Ramos (cell line): ENCODE results near the gene FAM98B.

Source experiments
- in situ Hi-C: fragments of 300-500 bp; cut with MboI; formaldehyde crosslinking; loops from one replicate; pipeline ENCODE4 v1.14.3; 2022; ENCODE audit warnings: low sequenced_read_pairs; ENCODE audit not compliant: unreplicated experiment

The FAM98B gene

GRCh38 chr15:38460543-38460942 lies 6.6 kb downstream of the FAM98B start:
- in situ Hi-C loops, result no loop called here

GRCh38 chr15:38461066-38461833 lies 7.3 kb downstream of the FAM98B start:
- in situ Hi-C loops, result no loop called here

GRCh38 chr15:38463893-38464292 lies 10.0 kb downstream of the FAM98B start:
- in situ Hi-C loops, result no loop called here

GRCh38 chr15:38464675-38465074 lies 10.7 kb downstream of the FAM98B start:
- in situ Hi-C loops, result no loop called here

GRCh38 chr15:38470816-38471215 lies 16.9 kb downstream of the FAM98B start:
- in situ Hi-C loops, result loop anchor here (10.0 kb wide), 1 partner anchor 224 kb away; no protein-coding TSS in a partner anchor

GRCh38 chr15:38471974-38472373 lies 18.0 kb downstream of the FAM98B start:
- in situ Hi-C loops, result loop anchor here (10.0 kb wide), 1 partner anchor 223 kb away; no protein-coding TSS in a partner anchor

- in situ Hi-C loops, result loop anchor here (10.0 kb wide), 1 partner anchor 221 kb away; no protein-coding TSS in a partner anchor
Observed at GRCh38 chr15:38474155-38474757, 20.3 kb downstream of the FAM98B start.

- in situ Hi-C loops, result loop anchor here (10.0 kb wide), 1 partner anchor 219 kb away; no protein-coding TSS in a partner anchor
Observed at GRCh38 chr15:38475361-38475760, 21.4 kb downstream of the FAM98B start.

GRCh38 chr15:38476120-38476519 lies 22.2 kb downstream of the FAM98B start:
- in situ Hi-C loops, result loop anchor here (10.0 kb wide), 1 partner anchor 219 kb away; no protein-coding TSS in a partner anchor

- in situ Hi-C loops, result loop anchor here (10.0 kb wide), 1 partner anchor 217 kb away; no protein-coding TSS in a partner anchor
Observed at GRCh38 chr15:38477637-38478036, 23.7 kb downstream of the FAM98B start.

GRCh38 chr15:38479266-38479665 lies 25.3 kb downstream of the FAM98B start:
- in situ Hi-C loops, result loop anchor here (10.0 kb wide), 1 partner anchor 216 kb away; no protein-coding TSS in a partner anchor

GRCh38 chr15:38479756-38480155 lies 25.8 kb downstream of the FAM98B start:
- in situ Hi-C loops, result loop anchor here (10.0 kb wide), 1 partner anchor 215 kb away; no protein-coding TSS in a partner anchor

GRCh38 chr15:38481113-38481512 lies 27.2 kb downstream of the FAM98B start:
- in situ Hi-C loops, result no loop called here

- in situ Hi-C loops, result no loop called here
Observed at GRCh38 chr15:38481761-38482160, 27.8 kb downstream of the FAM98B start.

- in situ Hi-C loops, result no loop called here
Observed at GRCh38 chr15:38482572-38482971, 28.6 kb downstream of the FAM98B start.

- in situ Hi-C loops, result no loop called here
Observed at GRCh38 chr15:38486936-38487335, 33.0 kb downstream of the FAM98B start.

- in situ Hi-C loops, result no loop called here
Observed at GRCh38 chr15:38487378-38487777, 33.5 kb downstream of the FAM98B start.

GRCh38 chr15:38490242-38490922 lies 36.5 kb downstream of the FAM98B start:
- in situ Hi-C loops, result no loop called here

GRCh38 chr15:38496151-38496550 lies 42.2 kb downstream of the FAM98B start:
- in situ Hi-C loops, result no loop called here

GRCh38 chr15:38499651-38500050 lies 45.7 kb downstream of the FAM98B start:
- in situ Hi-C loops, result no loop called here

- in situ Hi-C loops, result no loop called here
Observed at GRCh38 chr15:38503496-38503895, 49.6 kb downstream of the FAM98B start.
